SK-N-MC (cell line): ENCODE data around the gene HORMAD2.

Source experiments
- EZH2 ChIP-seq: fragments of 200-600 bp; sonication (generic); IDR thresholded peaks from one replicate; pipeline ENCODE4 v1.6.1; 2017; ENCODE audit warnings: antibody characterized with exemption
- POLR2AphosphoS5 ChIP-seq: IDR thresholded peaks from 2 replicates; pipeline ENCODE4 v1.6.1; 2012; ENCODE audit warnings: mild to moderate bottlenecking, low read depth, low read length, borderline replicate concordance

GRCh38 chr22:30204742-30205111 is 124.5 kb downstream of the HORMAD2 start:
- TF ChIP-seq EZH2, result no peak
- TF ChIP-seq POLR2AphosphoS5, result no peak
